ENCODE measurements around the gene B4GALT5.
"Not testable (repeated sequence)": the region's sequence is repeated elsewhere in the genome, so short reads cannot be mapped to it uniquely, and the experiment has no call there.

Gene B4GALT5

GRCh38 chr20:49727894-49728885 is 14.5 kb upstream of the B4GALT5 start:
- no peak for DNase-seq

GRCh38 chr20:49727478-49727877 is 13.8 kb upstream of the B4GALT5 start:
- DNase-seq: no peak

GRCh38 chr20:49725694-49726093 is 12.0 kb upstream of the B4GALT5 start:
- DNase-seq: no peak

- not testable (repeated sequence) for DNase-seq
Observed at GRCh38 chr20:49725224-49725606, 11.5 kb upstream of the B4GALT5 start.

- DNase-seq: no peak
Observed at GRCh38 chr20:49724408-49725223, 10.9 kb upstream of the B4GALT5 start.

GRCh38 chr20:49723758-49724157 is 10.1 kb upstream of the B4GALT5 start:
- DNase-seq: not testable (repeated sequence)

GRCh38 chr20:49721326-49721725 is 7.6 kb upstream of the B4GALT5 start:
- DNase-seq: not testable (repeated sequence)

GRCh38 chr20:49715466-49715865 is 1.8 kb upstream of the B4GALT5 start:
- DNase-seq: no peak

GRCh38 chr20:49712996-49713752 is 504 bp downstream of the B4GALT5 start:
- peak; percentile 82 for DNase-seq

- DNase-seq: no peak
Observed at GRCh38 chr20:49712646-49712995, 1.1 kb downstream of the B4GALT5 start.

GRCh38 chr20:49712118-49712517 is 1.6 kb downstream of the B4GALT5 start:
- no peak for DNase-seq

GRCh38 chr20:49711667-49711987 is 2.1 kb downstream of the B4GALT5 start:
- DNase-seq: no peak

- no peak for DNase-seq
Observed at GRCh38 chr20:49710971-49711666, 2.6 kb downstream of the B4GALT5 start.

- no peak for DNase-seq
Observed at GRCh38 chr20:49707118-49707517, 6.6 kb downstream of the B4GALT5 start.

- no peak for DNase-seq
Observed at GRCh38 chr20:49706630-49707091, 7.0 kb downstream of the B4GALT5 start.

- DNase-seq: not testable (repeated sequence)
Observed at GRCh38 chr20:49705893-49706292, 7.8 kb downstream of the B4GALT5 start.

GRCh38 chr20:49705358-49705757 is 8.3 kb downstream of the B4GALT5 start:
- DNase-seq: no peak

- DNase-seq: no peak
Observed at GRCh38 chr20:49704932-49705336, 8.7 kb downstream of the B4GALT5 start.

- DNase-seq: no peak
Observed at GRCh38 chr20:49701916-49702315, 11.8 kb downstream of the B4GALT5 start.

GRCh38 chr20:49701241-49701790 is 12.4 kb downstream of the B4GALT5 start:
- no peak for DNase-seq

GRCh38 chr20:49700411-49701185 is 13.1 kb downstream of the B4GALT5 start:
- no peak for DNase-seq
